Measurements from ENCODE around the gene SLC39A11. TPM values are rescaled to one million over a fixed set of nuclear protein-coding genes. Genes with fewer than 3 reads are reported as not detected.

The SLC39A11 gene
- total RNA-seq, 1 donor from 2014 or later = 16.3 TPM

- Mint-ChIP-seq H3K4me1 (ENCODE audit: low read depth, unreplicated experiment) (peaks cover 8% of the 10 kb centered on the region), H3K4me3 (ENCODE audit: unreplicated experiment) (no peak overlapping the region), H3K27me3 (ENCODE audit: unreplicated experiment) (peaks cover 5% of the 10 kb centered on the region), H3K27ac (ENCODE audit: unreplicated experiment) (no peak overlapping the region), H3K36me3 (ENCODE audit: unreplicated experiment) (no peaks in the 10 kb centered on the region), H3K9me3 (ENCODE audit: unreplicated experiment) (peaks cover 3% of the 10 kb centered on the region)
- TF ChIP-seq CTCF (IDR thresholded peaks at IDR 0.05; ENCODE audit: partially characterized antibody, unreplicated experiment) = no peak
- no peak for DNase-seq
These were observed 19.8 kb upstream of the SLC39A11 start for GRCh38 chr17:73112246-73112645.

- no peaks in the 10 kb centered on the region for H3K36me3 Mint-ChIP-seq (ENCODE audit: unreplicated experiment)
These were observed 18.9 kb upstream of the SLC39A11 start for GRCh38 chr17:73111386-73111785.

GRCh38 chr17:73107191-73107590, 14.7 kb upstream of the SLC39A11 start:
- H3K9me3 Mint-ChIP-seq (ENCODE audit: unreplicated experiment) = no peaks in the 10 kb centered on the region
- no peaks in the 10 kb centered on the region for H3K27me3 Mint-ChIP-seq (ENCODE audit: unreplicated experiment)
- no peak for TF ChIP-seq CTCF (IDR thresholded peaks at IDR 0.05; ENCODE audit: partially characterized antibody, unreplicated experiment)
- peak overlapping the region; percentile 10 for H3K27ac Mint-ChIP-seq (ENCODE audit: unreplicated experiment)
- no peaks in the 10 kb centered on the region for H3K36me3 Mint-ChIP-seq (ENCODE audit: unreplicated experiment)
- H3K4me3 Mint-ChIP-seq (ENCODE audit: unreplicated experiment) = no peak overlapping the region
- peaks cover 7% of the 10 kb centered on the region for H3K4me1 Mint-ChIP-seq (ENCODE audit: low read depth, unreplicated experiment)
- no peak for DNase-seq

More at GRCh38 chr17:73111386-73111785, 18.9 kb upstream of the SLC39A11 start:
- no peak for DNase-seq
- H3K27me3 Mint-ChIP-seq (ENCODE audit: unreplicated experiment) = peaks cover 5% of the 10 kb centered on the region
- H3K4me3 Mint-ChIP-seq (ENCODE audit: unreplicated experiment) = no peak overlapping the region
- peaks cover 10% of the 10 kb centered on the region for H3K4me1 Mint-ChIP-seq (ENCODE audit: low read depth, unreplicated experiment)
- no peak for TF ChIP-seq CTCF (IDR thresholded peaks at IDR 0.05; ENCODE audit: partially characterized antibody, unreplicated experiment)
- no peak overlapping the region for H3K27ac Mint-ChIP-seq (ENCODE audit: unreplicated experiment)
- H3K9me3 Mint-ChIP-seq (ENCODE audit: unreplicated experiment) = no peaks in the 10 kb centered on the region

GRCh38 chr17:73105431-73105830, 12.9 kb upstream of the SLC39A11 start:
- Mint-ChIP-seq H3K4me3 (ENCODE audit: unreplicated experiment) (no peak overlapping the region), H3K27me3 (ENCODE audit: unreplicated experiment) (peaks cover under 1% of the 10 kb centered on the region), H3K36me3 (ENCODE audit: unreplicated experiment) (peaks cover 3% of the 10 kb centered on the region), H3K9me3 (ENCODE audit: unreplicated experiment) (no peaks in the 10 kb centered on the region), H3K4me1 (ENCODE audit: low read depth, unreplicated experiment) (peaks cover 7% of the 10 kb centered on the region), H3K27ac (ENCODE audit: unreplicated experiment) (no peak overlapping the region)
- no peak for TF ChIP-seq CTCF (IDR thresholded peaks at IDR 0.05; ENCODE audit: partially characterized antibody, unreplicated experiment)
- DNase-seq = no peak

- Mint-ChIP-seq H3K9me3 (ENCODE audit: unreplicated experiment) (no peaks in the 10 kb centered on the region), H3K27ac (ENCODE audit: unreplicated experiment) (no peak overlapping the region), H3K36me3 (ENCODE audit: unreplicated experiment) (peaks cover 4% of the 10 kb centered on the region), H3K4me3 (ENCODE audit: unreplicated experiment) (no peak overlapping the region), H3K4me1 (ENCODE audit: low read depth, unreplicated experiment) (peaks cover 4% of the 10 kb centered on the region), H3K27me3 (ENCODE audit: unreplicated experiment) (peaks cover 4% of the 10 kb centered on the region)
- TF ChIP-seq CTCF (IDR thresholded peaks at IDR 0.05; ENCODE audit: partially characterized antibody, unreplicated experiment) = no peak
- no peak for DNase-seq
These were observed 12.0 kb upstream of the SLC39A11 start for GRCh38 chr17:73104450-73104849.
